ENCODE results near the gene LY9. TPM values are rescaled to one million over a fixed set of nuclear protein-coding genes. Genes with fewer than 3 reads are reported as not detected.
A peak's percentile ranks its signal among the peaks of the same experiment; 100 is the strongest.

LY9 gene
- total and polyA plus RNA-seq, 2 of the 13 experiments (the other 11 are each of a cell fraction or from before 2014, with no cell fraction given) = not detected

DNA sequence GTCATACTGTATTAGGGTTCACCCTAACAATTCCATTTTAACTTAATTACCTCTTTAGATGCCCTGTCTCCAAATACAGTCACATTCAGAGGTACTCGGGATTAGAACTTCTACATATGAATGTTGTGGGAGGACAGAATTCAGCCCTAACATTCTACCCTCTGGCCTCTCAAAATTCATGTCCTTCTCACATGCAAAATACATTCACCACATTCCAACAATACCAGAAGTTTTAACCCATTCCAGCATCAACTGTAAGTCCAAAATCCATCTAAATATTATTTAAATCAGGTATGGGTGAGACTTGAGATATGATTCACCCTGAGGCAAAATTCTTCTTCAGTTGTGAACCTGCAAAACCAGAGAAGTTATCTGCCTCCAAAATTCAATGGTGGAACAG lies 14.5 kb downstream of the LY9 start (continued):
- TF ChIP-seq SMAD9 (CRISPR knock-in tag; IDR thresholded peaks at IDR 0.05) (no peak), HOXA3 (CRISPR knock-in tag; IDR thresholded peaks at IDR 0.05) (no peak), ZNF225 (CRISPR knock-in tag; IDR thresholded peaks at IDR 0.05) (no peak)
- TF ChIP-seq, protein P1, sequence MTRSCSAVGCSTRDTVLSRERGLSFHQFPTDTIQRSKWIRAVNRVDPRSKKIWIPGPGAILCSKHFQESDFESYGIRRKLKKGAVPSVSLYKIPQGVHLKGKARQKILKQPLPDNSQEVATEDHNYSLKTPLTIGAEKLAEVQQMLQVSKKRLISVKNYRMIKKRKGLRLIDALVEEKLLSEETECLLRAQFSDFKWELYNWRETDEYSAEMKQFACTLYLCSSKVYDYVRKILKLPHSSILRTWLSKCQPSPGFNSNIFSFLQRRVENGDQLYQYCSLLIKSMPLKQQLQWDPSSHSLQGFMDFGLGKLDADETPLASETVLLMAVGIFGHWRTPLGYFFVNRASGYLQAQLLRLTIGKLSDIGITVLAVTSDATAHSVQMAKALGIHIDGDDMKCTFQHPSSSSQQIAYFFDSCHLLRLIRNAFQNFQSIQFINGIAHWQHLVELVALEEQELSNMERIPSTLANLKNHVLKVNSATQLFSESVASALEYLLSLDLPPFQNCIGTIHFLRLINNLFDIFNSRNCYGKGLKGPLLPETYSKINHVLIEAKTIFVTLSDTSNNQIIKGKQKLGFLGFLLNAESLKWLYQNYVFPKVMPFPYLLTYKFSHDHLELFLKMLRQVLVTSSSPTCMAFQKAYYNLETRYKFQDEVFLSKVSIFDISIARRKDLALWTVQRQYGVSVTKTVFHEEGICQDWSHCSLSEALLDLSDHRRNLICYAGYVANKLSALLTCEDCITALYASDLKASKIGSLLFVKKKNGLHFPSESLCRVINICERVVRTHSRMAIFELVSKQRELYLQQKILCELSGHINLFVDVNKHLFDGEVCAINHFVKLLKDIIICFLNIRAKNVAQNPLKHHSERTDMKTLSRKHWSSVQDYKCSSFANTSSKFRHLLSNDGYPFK (CRISPR knock-in tag; IDR thresholded peaks at IDR 0.05; ENCODE audit: borderline replicate concordance) = no peak
- TF ChIP-seq, protein P2, sequence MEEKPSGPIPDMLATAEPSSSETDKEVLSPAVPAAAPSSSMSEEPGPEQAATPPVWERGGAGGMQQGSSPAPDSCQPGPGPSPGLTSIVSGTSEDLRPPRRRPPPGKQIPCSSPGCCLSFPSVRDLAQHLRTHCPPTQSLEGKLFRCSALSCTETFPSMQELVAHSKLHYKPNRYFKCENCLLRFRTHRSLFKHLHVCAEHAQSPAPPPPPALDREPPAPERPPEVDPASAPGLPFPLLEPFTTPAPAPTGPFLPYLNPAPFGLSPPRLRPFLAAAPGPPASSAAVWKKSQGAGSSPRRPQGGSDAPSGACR (CRISPR knock-in tag; IDR thresholded peaks at IDR 0.05) = no peak

DNA sequence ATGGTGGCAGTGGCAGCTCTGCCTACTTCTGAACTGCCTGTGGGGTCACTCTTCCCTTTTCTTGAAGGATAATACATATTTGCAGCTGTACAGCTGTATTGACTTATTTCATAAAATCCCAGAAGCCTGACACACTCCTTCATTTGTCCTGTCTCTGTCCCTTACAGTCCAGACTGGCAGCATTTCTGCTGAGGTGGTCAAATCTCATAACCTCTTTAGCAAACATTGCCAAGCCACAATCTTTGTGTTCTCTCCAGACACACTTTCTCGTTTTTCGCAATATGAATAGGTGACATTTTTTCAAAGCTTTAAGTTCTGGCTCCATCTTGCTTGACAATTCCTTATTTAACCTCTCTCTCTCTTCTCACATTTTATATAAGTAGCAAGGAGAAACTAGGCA lies 15.2 kb downstream of the LY9 start:
- POLR2A ChIA-PET = no interaction called here
- Histone ChIP-seq H3K9me3 (ENCODE audit: low read length) (peaks cover 12% of the 10 kb centered on the region; the same call in 1 of the 2 replicates), H4K20me1 (ENCODE audit: insufficient read depth, low read length) (no peaks in the 10 kb centered on the region), H3K27ac (ENCODE audit: extremely low read length, insufficient read depth, low read length) (no peak overlapping the region), H3K9ac (ENCODE audit: insufficient read depth, low read depth, low read length) (no peak overlapping the region), H3K4me2 (ENCODE audit: low read depth, low read length) (no peak overlapping the region), H3K4me3 (replicated peaks in 1 of 3; ENCODE audit: insufficient read depth in 1 of 3, low read depth in 2 of 3, low read length in 3 of 3) (no peak overlapping the region), H3K36me3 (replicated peaks in 1 of 2; ENCODE audit: control insufficient read depth in 1 of 2, insufficient read depth in 2 of 2, low read length in 2 of 2) (no peaks in the 10 kb centered on the region), H2AFZ (ENCODE audit: low read length) (no peak overlapping the region), H3K27me3 (ENCODE audit: control insufficient read depth in 1 of 2, insufficient read depth in 2 of 2, low read length in 2 of 2) (peaks cover 0 to 3% of the 10 kb centered on the region in 2 experiments; a peak in 2 of 5 replicates), H3K4me1 (ENCODE audit: insufficient read depth, low read length) (no peaks in the 10 kb centered on the region), H3K79me2 (ENCODE audit: insufficient read depth, low read length) (no peaks in the 10 kb centered on the region)
- 44% methylated on average over 2 of the region's 2 CpGs for WGBS (ENCODE audit: low lambda C conversion rate)
- CTCF ChIA-PET (ENCODE audit: low intra/inter-chr PET ratio, low total read pairs) = no interaction called here
- TF ChIP-seq MAFF (IDR thresholded peaks at IDR 0.05; ENCODE audit: low read depth, low read length) (peak; percentile 74), SMAD3 (CRISPR knock-in tag; IDR thresholded peaks at IDR 0.05) (no peak), MAFK (conservative IDR thresholded peaks at IDR 0.05 in 1 of 2, IDR thresholded peaks at IDR 0.05 in 1 of 2; ENCODE audit: low read length in 2 of 2) (peak; percentile 80 to 83)
- intact Hi-C loops (cut with micrococcal nuclease; ENCODE audit: unreplicated experiment) (no loop called here), in situ Hi-C loops (cut with HindIII; ENCODE audit: extremely low pct_ligation_motif_present, low pct_unique_long_range_greater_than_20kb) (no loop called here)
- no peak for FAIRE-seq
- BruUV-seq (replicated peaks) = no TSS peak
- no peak for ATAC-seq
- no peak for DNase-seq (ENCODE audit: low spot score)

Data from HepG2 (cell line).